ENCODE results near the gene FUT6. TPM values are rescaled to one million over a fixed set of nuclear protein-coding genes. Genes with fewer than 3 reads are reported as not detected.

The FUT6 gene
- polyA plus RNA-seq, 3 donors, result 6.2 to 10.6 (median 8.9) TPM

DNA sequence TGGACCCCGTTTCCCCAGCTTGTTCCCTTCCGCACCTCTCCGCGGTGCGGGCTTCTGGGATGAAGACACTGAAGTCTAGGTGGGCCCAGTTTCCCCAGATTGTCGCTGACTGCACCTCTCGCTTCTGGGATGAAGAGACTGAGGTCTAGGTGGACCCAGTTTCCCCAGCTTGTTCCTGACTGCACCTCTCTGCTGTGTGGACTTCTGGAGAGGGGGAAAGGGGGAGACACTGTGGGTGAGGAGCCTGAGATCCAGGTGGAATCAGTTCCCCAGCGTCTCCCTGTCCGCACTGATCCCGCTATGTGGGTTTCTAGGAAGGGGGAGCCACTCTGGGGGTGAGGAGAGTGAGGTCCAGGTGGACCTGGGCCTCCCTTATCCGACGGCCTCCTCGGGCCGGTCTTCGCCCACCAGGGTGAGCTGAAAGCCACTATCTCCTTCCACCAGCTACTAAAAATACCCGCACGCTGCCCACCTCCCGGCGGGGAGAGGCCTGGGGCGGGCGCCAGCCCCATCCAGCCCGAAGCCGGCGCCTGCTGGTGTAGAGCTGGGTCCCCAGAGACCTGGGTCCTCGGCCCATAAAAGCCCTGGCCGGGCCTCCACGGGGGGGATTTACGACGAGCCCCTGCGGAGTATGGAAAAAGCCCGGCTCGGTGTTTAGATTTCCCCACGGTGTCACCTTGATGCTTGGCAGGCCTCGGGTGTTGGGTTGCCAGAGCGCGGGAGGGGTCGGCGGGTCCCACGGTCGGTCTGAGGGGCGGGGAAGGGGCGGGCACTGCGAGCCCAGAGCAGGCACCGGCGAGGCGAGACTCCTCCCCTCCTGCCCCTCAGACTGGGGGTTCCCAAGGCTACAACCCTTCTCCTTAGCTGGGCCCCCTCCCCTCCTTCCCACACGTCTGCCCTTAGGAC is 10.6 kb downstream of the FUT6 start:
- peak in 2 of 3 donors; percentile 65 to 75 for DNase-seq (ENCODE audit: low read depth in 3 of 3, low spot score in 2 of 3)

DNA sequence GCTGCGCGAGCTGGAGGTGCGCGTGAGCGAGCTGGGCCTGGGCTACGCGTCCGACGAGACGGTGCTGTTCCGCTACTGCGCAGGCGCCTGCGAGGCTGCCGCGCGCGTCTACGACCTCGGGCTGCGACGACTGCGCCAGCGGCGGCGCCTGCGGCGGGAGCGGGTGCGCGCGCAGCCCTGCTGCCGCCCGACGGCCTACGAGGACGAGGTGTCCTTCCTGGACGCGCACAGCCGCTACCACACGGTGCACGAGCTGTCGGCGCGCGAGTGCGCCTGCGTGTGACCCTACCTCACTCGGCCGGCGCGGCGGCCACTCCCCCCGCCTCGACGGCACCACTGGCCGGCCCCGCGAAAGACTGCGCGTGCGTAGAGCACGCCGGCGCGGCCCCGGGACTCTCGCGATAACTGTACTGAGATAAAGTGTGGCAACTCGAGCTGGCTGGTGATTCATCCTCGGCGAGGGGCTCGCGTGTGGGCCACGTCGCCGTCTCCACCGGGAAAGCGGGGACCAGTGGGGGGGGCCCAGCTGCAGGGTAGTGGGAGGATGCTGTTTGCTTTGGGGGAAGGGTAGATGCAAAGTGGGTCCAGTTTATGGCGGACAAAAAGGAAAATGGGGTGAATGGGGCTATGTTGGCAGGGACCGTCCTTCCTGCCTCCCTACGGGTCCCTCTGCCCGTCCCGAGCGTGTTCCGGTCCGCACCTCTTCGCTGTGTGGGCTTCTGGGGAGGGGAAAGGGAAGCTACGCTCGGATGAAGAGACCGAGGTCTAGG is 11.4 kb downstream of the FUT6 start:
- DNase-seq (ENCODE audit: low read depth in 3 of 3, low spot score in 2 of 3), result peak; percentile 88 to 91 (median 89)

- no peak for DNase-seq (ENCODE audit: low read depth in 3 of 3, low spot score in 2 of 3)
Measured at GRCh38 chr19:5827342-5827890, 12.1 kb downstream of the FUT6 start.

DNA sequence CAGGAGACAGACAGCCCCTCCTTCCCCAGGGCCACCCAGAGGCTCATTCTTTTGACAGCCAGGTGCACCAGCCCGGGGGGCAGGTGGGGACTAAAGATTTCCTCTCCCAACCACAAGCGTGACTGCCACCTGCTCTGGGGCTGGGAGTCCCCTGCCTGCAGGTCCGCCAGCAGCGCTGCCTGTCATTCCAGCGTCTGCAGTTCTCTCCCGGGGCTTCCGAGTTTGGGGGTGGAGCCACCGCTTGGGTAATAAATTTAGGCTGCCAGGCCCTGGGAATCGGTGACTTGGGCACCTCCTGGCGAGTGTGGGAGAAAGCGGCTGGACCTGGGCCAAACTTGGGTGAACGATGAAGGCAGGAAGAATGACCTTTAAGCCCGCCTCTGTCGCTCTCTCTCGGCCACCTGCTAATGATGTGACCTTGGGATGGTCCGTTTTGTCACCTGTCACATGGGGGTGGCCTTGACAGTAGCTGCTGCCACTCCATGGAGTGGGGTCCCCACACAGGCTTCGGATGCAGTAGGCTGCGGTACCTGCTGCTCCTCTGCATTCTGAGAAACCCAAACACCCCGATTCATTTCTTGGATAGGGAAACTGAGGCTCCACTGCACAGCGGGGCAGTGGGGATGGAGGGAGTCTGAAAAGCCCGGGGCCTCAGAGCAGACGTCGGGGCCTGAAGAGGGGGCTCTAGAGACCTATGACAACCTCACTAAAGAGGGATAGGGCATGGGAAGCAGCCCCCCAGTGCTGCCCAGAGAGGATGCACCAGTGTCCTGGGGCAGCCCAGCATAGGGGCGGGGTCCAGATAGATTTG is 12.8 kb downstream of the FUT6 start:
- DNase-seq (ENCODE audit: low read depth in 3 of 3, low spot score in 2 of 3), result no peak

DNA sequence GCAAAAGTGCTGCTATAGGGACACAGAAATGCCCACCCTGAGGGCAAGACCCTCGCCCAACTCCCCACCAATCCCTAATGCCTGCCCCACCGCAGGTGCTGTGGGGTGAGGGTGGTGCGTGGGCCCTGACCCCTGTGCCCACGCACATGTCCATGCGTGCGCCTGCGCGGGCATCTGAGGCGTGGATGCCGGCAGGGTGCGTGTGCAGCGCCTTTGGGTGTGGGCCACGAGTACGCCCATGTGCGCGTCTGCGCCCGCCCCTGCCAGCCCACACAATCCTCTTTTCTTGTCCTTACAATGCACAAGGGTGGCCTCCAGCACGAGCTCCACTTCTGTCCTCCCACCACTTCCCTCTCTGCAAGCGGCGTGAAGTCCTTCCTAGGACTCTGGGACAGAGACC is 14.3 kb downstream of the FUT6 start:
- no peak for DNase-seq (ENCODE audit: low read depth in 3 of 3, low spot score in 2 of 3)

- DNase-seq (ENCODE audit: low read depth in 3 of 3, low spot score in 2 of 3), result no peak
Measured at GRCh38 chr19:5824751-5825150, 14.8 kb downstream of the FUT6 start.

GRCh38 chr19:5823579-5824281 is 15.8 kb downstream of the FUT6 start:
- no peak for DNase-seq (ENCODE audit: low read depth in 3 of 3, low spot score in 2 of 3)

- DNase-seq (ENCODE audit: low read depth in 3 of 3, low spot score in 2 of 3), result no peak
Measured at GRCh38 chr19:5822181-5822844, 17.2 kb downstream of the FUT6 start.

- DNase-seq (ENCODE audit: low read depth in 3 of 3, low spot score in 2 of 3), result no peak
Measured at GRCh38 chr19:5821521-5822180, 17.9 kb downstream of the FUT6 start.

DNA sequence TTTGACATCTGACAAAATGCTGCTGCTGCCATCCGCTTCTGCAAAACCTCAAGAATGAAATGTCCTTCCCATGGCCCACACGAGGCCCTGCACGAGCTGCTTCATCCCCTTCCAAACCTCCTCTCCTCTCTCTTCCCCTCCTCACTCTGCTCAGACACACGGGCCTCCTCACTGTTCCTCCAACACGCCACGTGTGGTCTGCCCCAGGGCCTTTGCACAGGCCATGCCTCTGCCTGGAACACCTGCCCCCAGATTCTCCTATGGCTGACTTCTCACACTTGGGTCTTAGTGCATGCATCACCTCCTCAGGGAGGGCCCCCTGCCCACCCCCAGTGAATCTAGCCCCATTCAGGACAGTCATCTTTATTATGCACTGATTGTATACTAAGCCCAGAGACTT is 18.7 kb downstream of the FUT6 start:
- no peak for DNase-seq (ENCODE audit: low read depth in 3 of 3, low spot score in 2 of 3)

DNA sequence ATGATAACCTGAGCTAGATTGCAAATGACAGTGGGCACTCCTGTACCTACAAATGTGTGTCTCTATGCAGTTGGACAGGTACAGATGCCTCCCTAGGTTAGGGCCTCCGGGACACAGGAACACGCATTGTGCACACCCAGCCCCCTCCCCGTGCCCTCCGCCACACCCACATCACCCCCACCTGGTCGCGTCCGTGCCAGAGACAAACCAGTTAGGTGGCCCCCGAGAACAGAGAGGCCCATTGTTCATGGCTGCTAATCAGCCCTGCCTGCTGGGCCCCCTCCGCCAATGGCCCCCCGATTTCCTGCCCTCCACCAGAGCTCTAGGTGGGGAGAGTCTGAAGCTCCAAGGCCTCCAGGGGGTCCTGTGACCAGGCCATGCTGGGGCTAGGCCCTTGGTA is 20.9 kb downstream of the FUT6 start:
- no peak for DNase-seq (ENCODE audit: low read depth in 3 of 3, low spot score in 2 of 3)

DNA sequence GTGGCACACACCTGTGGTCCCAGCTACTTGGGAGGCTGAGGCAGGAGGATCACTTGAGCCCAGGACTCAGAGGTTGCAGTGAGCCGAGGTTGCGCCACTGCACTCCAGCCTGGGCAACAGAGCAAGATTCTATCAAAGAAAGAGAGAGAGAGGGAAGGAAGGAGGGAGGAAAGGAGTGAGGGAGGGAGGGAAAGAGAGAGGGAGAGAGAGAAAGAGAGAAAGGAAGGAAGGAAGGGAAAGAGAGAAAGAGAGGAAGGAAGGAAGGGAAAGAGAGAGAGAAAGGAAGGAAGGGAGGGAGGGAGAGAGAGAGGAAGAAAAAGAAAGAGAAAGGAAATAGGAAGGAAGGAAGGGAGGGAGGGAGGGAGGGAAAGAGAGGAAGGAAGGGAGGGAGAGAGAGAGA is 22.3 kb downstream of the FUT6 start:
- DNase-seq (ENCODE audit: low read depth in 3 of 3, low spot score in 2 of 3), result no peak

DNA sequence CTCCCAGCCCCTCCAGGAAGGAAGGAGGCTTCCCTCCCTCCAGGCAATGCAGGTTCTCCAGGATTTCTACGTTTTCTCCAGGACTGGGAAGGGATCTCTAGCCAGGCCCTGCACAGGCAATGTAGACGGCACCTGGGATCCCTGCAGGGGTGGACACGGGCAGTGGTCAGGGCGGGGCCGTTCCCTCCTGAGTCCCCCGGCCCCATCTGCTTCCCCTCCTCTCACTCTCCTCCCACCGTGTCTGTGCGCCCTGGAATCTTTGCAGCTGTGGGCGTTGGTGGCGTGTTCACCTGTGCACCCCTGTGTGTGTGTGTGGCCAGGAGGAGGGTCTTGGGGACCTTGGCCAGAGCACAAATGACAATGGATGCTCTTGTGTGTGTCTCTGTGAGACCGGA is 24.7 kb downstream of the FUT6 start:
- DNase-seq (ENCODE audit: low read depth in 3 of 3, low spot score in 2 of 3), result no peak

GRCh38 chr19:5814123-5814851 is 25.2 kb downstream of the FUT6 start:
- no peak for DNase-seq (ENCODE audit: low read depth in 3 of 3, low spot score in 2 of 3)

- DNase-seq (ENCODE audit: low read depth in 3 of 3, low spot score in 2 of 3), result no peak
Measured at GRCh38 chr19:5811117-5811516, 28.4 kb downstream of the FUT6 start.

- no peak for DNase-seq (ENCODE audit: low read depth in 3 of 3, low spot score in 2 of 3)
Measured at GRCh38 chr19:5809469-5809868, 30.0 kb downstream of the FUT6 start.

GRCh38 chr19:5809053-5809452 is 30.4 kb downstream of the FUT6 start:
- no peak for DNase-seq (ENCODE audit: low read depth in 3 of 3, low spot score in 2 of 3)

GRCh38 chr19:5808120-5808816 is 31.2 kb downstream of the FUT6 start:
- no peak for DNase-seq (ENCODE audit: low read depth in 3 of 3, low spot score in 2 of 3)

Data from right renal cortex interstitium (tissue), 3 donors.